HCT116 (cell line): ENCODE results near the gene PRMT9. TPM values are rescaled to one million over a fixed set of nuclear protein-coding genes. Genes with fewer than 3 reads are reported as not detected.

Source experiments
- ATAC-seq: fragments of 200-7000 bp; cut with Tn5 transposase; 2 replicates; pipeline ENCODE4 v1.9.1; 2020; ENCODE audit warnings: mild to moderate bottlenecking, moderate library complexity
- BruUV-seq: library from RNA; stranded (reverse); fragments of 400-500 nt; replicated peaks from 2 replicates; lab custom pipeline; 2021; lab: Mats Ljungman, UMichigan
- CTCF ChIA-PET: fragments of 300-600 bp; sonication (Branson Sonifier 250); formaldehyde crosslinking; loops from one replicate; lab custom pipeline; 2021; ENCODE audit warnings: antibody characterized with exemption; lab: Charles Lee
- POLR2A ChIA-PET: fragments of 300-600, 350-600 bp; sonication (Branson Sonifier 250); formaldehyde crosslinking; loops from one replicate; lab custom pipeline; 2021; ENCODE audit warnings: antibody characterized with exemption; lab: Charles Lee
- RAD21 ChIA-PET, 2 experiments: fragments of 300-600 bp; sonication (Branson Sonifier 250); formaldehyde crosslinking; loops; one replicate each; lab custom pipeline; 2023; ENCODE audit warnings: low total read pairs in 2 of 2; ENCODE audit not compliant: uncharacterized antibody in 2 of 2, unreplicated experiment in 2 of 2, low non-redundant PET in 1 of 2; lab: Charles Lee
- DNase-seq: peaks from one replicate; pipeline ENCODE4 v3.0.0-alpha.2; 2010; ENCODE audit warnings: low read depth, low spot score
- H2AFZ ChIP-seq: fragments of 200-600 bp; shearing (Covaris generic), sonication (generic); 2 replicates; pipeline ENCODE4 v1.6.1; 2017; ENCODE audit warnings: low read depth, mixed run types, mixed read lengths, antibody characterized with exemption, low read length; ENCODE audit not compliant: poor library complexity, severe bottlenecking
- H3K27ac ChIP-seq: 2 replicates; pipeline ENCODE4 v1.5.1; 2012; ENCODE audit warnings: low read depth, low read length
- H3K27me3 ChIP-seq: fragments of 200-600 bp; sonication (generic); 2 replicates; pipeline ENCODE4 v1.6.1; 2016; ENCODE audit warnings: mixed run types, low read length, mixed read lengths; ENCODE audit not compliant: insufficient read depth
- H3K36me3 ChIP-seq, 2 experiments: fragments of 200-500 bp in 1 of 2; fragments of 200-600 bp in 1 of 2; sonication (Bioruptor generic) in 1 of 2; sonication (generic) in 1 of 2; 2 replicates each; pipeline versions ENCODE4 v1.5.1 to v1.6.1; 2014 to 2016; ENCODE audit warnings: low read length in 2 of 2, inconsistent platforms in 1 of 2, mixed read lengths in 1 of 2, mixed run types in 1 of 2; ENCODE audit not compliant: insufficient read depth in 2 of 2, control insufficient read depth in 1 of 2
- H3K4me1 ChIP-seq, 2 experiments: fragments of 200-600 bp in 1 of 2; sonication (generic) in 1 of 2; 2 replicates each; pipeline versions ENCODE4 v1.5.1 to v1.6.1; 2012 to 2017; ENCODE audit warnings: low read length in 2 of 2, inconsistent platforms in 1 of 2, mild to moderate bottlenecking in 1 of 2, mixed read lengths in 1 of 2, mixed run types in 1 of 2, moderate library complexity in 1 of 2; ENCODE audit not compliant: insufficient read depth in 2 of 2, control insufficient read depth in 1 of 2
- H3K4me2 ChIP-seq: fragments of 200-600 bp; sonication (generic); 2 replicates; pipeline ENCODE4 v1.6.1; 2017; ENCODE audit warnings: mixed run types, low read length, mixed read lengths
- H3K4me3 ChIP-seq, 2 experiments: fragments of 200-600 bp in 1 of 2; sonication (generic) in 1 of 2; replicated peaks in 1 of 2; 2 replicates each; pipeline ENCODE4 v1.5.1; 2011 to 2016; ENCODE audit warnings: low read length in 2 of 2, control low read depth in 1 of 2, low read depth in 1 of 2, mild to moderate bottlenecking in 1 of 2, mixed read lengths in 1 of 2, mixed run types in 1 of 2
- H3K79me2 ChIP-seq: fragments of 200-600 bp; sonication (generic); 2 replicates; pipeline ENCODE4 v1.6.1; 2017; ENCODE audit warnings: mild to moderate bottlenecking, mixed run types, low read length, moderate library complexity, mixed read lengths; ENCODE audit not compliant: insufficient read depth
- H3K9ac ChIP-seq: fragments of 200-600 bp; sonication (generic); 2 replicates; pipeline ENCODE4 v1.6.1; 2016; ENCODE audit warnings: low read length, mixed read lengths
- H3K9me2 ChIP-seq: fragments of 200-600 bp; sonication (generic), shearing (Covaris generic); 2 replicates; pipeline ENCODE4 v1.6.1; 2017; ENCODE audit warnings: mixed run types, mild to moderate bottlenecking, moderate library complexity; ENCODE audit not compliant: insufficient read depth
- H3K9me3 ChIP-seq, 2 experiments: fragments of 200-500 bp in 1 of 2; fragments of 200-600 bp in 1 of 2; sonication (Bioruptor generic) in 1 of 2; sonication (generic) in 1 of 2; 2 replicates each; pipeline ENCODE4 v1.6.1; 2014 to 2017; ENCODE audit warnings: low read length in 2 of 2, mixed read lengths in 2 of 2, inconsistent platforms in 1 of 2, low read depth in 1 of 2, mild to moderate bottlenecking in 1 of 2, mixed run types in 1 of 2, moderate library complexity in 1 of 2; ENCODE audit not compliant: control insufficient read depth in 1 of 2, insufficient read depth in 1 of 2
- H4K20me1 ChIP-seq: fragments of 200-600 bp; sonication (generic), shearing (Covaris generic); 2 replicates; pipeline ENCODE4 v1.6.1; 2017; ENCODE audit warnings: mixed run types, mild to moderate bottlenecking, moderate library complexity; ENCODE audit not compliant: insufficient read depth
- ATF3 ChIP-seq: IDR thresholded peaks from 2 replicates; pipeline ENCODE4 v1.6.1; 2012
- CBX3 ChIP-seq: IDR thresholded peaks from 2 replicates; pipeline ENCODE4 v1.6.1; 2012; ENCODE audit warnings: low read depth
- EGR1 ChIP-seq: IDR thresholded peaks from 2 replicates; pipeline ENCODE4 v1.6.1; 2012; ENCODE audit warnings: low read depth
- ELF1 ChIP-seq: IDR thresholded peaks from 2 replicates; pipeline ENCODE4 v1.6.1; 2012; ENCODE audit warnings: low read depth, borderline replicate concordance
- EZH2 ChIP-seq: fragments of 200-600 bp; sonication (generic); IDR thresholded peaks from 2 replicates; pipeline ENCODE4 v1.6.1; 2017; ENCODE audit warnings: antibody characterized with exemption, mixed run types
- EZH2phosphoT487 ChIP-seq: fragments of 200-600 bp; IDR thresholded peaks from 2 replicates; pipeline ENCODE4 v1.6.1; 2018; ENCODE audit warnings: antibody characterized with exemption, borderline replicate concordance
- POLR2AphosphoS5 ChIP-seq: IDR thresholded peaks from 2 replicates; pipeline ENCODE4 v1.6.1; 2011; ENCODE audit warnings: mild to moderate bottlenecking, low read depth, low read length, moderate library complexity
- RAD21 ChIP-seq: IDR thresholded peaks from 2 replicates; pipeline ENCODE4 v1.6.1; 2012; ENCODE audit warnings: low read depth, mild to moderate bottlenecking
- REST ChIP-seq: IDR thresholded peaks from 2 replicates; pipeline ENCODE4 v1.6.1; 2012; ENCODE audit warnings: low read depth
- SP1 ChIP-seq: IDR thresholded peaks from 2 replicates; pipeline ENCODE4 v1.6.1; 2012; ENCODE audit warnings: low read depth
- TCF7L2 ChIP-seq: IDR thresholded peaks from 2 replicates; pipeline ENCODE4 v1.7.0; 2011; ENCODE audit warnings: borderline replicate concordance, inconsistent platforms; ENCODE audit not compliant: insufficient read depth, insufficient read length; ENCODE audit errors: extremely low read depth
- ZNF274 ChIP-seq: fragments of 200-500 bp; sonication (Bioruptor generic); IDR thresholded peaks from 2 replicates; pipeline ENCODE4 v1.6.1; 2014; ENCODE audit warnings: mild to moderate bottlenecking, low read depth, low read length, inconsistent platforms
- intact Hi-C: fragments of 100-400 bp; cut with micrococcal nuclease; formaldehyde crosslinking; loops from 2 replicates; pipeline ENCODE4 v1.10.0; 2022
- total RNA-seq: library from RNA; stranded (reverse); gene quantifications from one replicate; pipeline ENCODE4 v1.2.1, GENCODE V29; 2021; ENCODE audit not compliant: unreplicated experiment
- TF ChIP-seq, protein P1 (sequence below): IDR thresholded peaks from 2 replicates; pipeline ENCODE4 v1.6.1; 2011; ENCODE audit warnings: mild to moderate bottlenecking, low read length, moderate library complexity; ENCODE audit not compliant: insufficient replicate concordance; ENCODE audit errors: extremely low read depth

The PRMT9 gene
- total RNA-seq, 1 experiment from 2014 or later = 5.8 TPM

DNA sequence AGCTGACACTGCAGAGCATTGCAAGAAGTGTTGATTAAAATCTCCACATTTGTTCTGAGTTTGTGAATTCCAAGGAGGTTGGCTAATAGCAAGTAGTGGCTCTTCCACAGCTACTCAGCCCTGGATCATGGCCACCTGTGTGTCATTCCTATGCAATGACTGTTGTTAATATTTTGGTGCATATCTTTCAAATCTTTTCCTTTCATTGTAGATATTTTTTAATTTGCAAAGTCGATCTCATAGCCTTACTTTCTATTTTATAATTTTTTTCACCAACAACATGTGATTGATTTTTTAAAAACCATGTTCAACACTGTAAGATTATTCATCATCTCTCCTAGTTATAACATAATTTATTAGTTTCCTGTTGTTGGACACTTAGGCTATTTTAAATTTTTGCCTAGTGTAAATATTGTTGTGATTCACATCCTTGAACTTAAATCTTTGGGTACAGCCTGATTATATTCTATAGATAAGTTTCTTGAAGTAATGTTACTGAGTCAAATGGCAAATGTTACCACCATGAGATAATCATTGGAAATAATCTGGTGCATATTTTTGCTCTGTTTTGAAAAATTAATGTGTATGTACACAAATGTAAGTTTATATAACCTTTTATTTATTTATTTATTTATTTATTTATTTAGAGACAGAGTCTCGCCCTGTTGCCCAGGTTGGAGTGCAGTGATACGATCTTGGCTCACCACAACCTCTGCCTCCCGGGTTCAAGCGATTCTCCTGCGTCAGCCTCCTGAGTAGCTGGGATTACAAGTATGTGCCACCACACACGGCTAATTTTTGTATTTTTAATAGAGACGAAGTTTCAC is 30.8 kb upstream of the PRMT9 start:
- H3K4me2 ChIP-seq = no peak overlapping the region
- RAD21 ChIA-PET = no interaction called here
- POLR2A ChIA-PET = no interaction called here
- no peak for DNase-seq
- no peaks in the 10 kb centered on the region for H3K36me3 ChIP-seq
- no peak for ATAC-seq
- H3K27me3 ChIP-seq = no peaks in the 10 kb centered on the region
- TF ChIP-seq EZH2 (no peak), CBX3 (no peak), SP1 (no peak), ATF3 (no peak), POLR2AphosphoS5 (no peak), TCF7L2 (no peak), ELF1 (no peak)
- intact Hi-C loops = no loop called here
- BruUV-seq = no TSS peak
- H3K9me3 ChIP-seq = no peaks in the 10 kb centered on the region
- H3K9ac ChIP-seq = no peak overlapping the region
- CTCF ChIA-PET = no interaction called here
- H3K4me3 ChIP-seq = no peak overlapping the region
- no peaks in the 10 kb centered on the region for H3K9me2 ChIP-seq
- no peak overlapping the region for H3K27ac ChIP-seq
- H3K79me2 ChIP-seq = no peaks in the 10 kb centered on the region
- no peak overlapping the region for H2AFZ ChIP-seq
- no peaks in the 10 kb centered on the region for H4K20me1 ChIP-seq
- no peaks in the 10 kb centered on the region for H3K4me1 ChIP-seq

- H3K4me2 ChIP-seq = no peak overlapping the region
- ChIA-PET CTCF (interaction anchor here (0.6 to 2.8 kb wide), 3 partner anchors 17 to 156 kb away, joined by 3 to 14 read pairs (median 3); partner anchors contain the start of gene PRMT9), RAD21 (no interaction called here), POLR2A (no interaction called here)
- no peak overlapping the region for H3K9ac ChIP-seq
- intact Hi-C loops = no loop called here
- no TSS peak for BruUV-seq
- H3K4me1 ChIP-seq = peaks cover 0 to 9% of the 10 kb centered on the region in 2 experiments; a peak in 1 of 4 replicates
- H3K9me2 ChIP-seq = no peaks in the 10 kb centered on the region
- H3K27ac ChIP-seq = no peak overlapping the region
- H3K27me3 ChIP-seq = no peaks in the 10 kb centered on the region
- no peaks in the 10 kb centered on the region for H3K79me2 ChIP-seq
- DNase-seq (no peak), ATAC-seq (no peak)
- no peaks in the 10 kb centered on the region for H3K9me3 ChIP-seq
- no peak overlapping the region for H2AFZ ChIP-seq
- H3K36me3 ChIP-seq = no peaks in the 10 kb centered on the region
- H3K4me3 ChIP-seq = no peak overlapping the region
- H4K20me1 ChIP-seq = no peaks in the 10 kb centered on the region
- TF ChIP-seq REST (no peak), ZNF274 (no peak), EGR1 (no peak), RAD21 (no peak), EZH2phosphoT487 (no peak), ATF3 (no peak), POLR2AphosphoS5 (no peak)
- TF ChIP-seq, protein P1, sequence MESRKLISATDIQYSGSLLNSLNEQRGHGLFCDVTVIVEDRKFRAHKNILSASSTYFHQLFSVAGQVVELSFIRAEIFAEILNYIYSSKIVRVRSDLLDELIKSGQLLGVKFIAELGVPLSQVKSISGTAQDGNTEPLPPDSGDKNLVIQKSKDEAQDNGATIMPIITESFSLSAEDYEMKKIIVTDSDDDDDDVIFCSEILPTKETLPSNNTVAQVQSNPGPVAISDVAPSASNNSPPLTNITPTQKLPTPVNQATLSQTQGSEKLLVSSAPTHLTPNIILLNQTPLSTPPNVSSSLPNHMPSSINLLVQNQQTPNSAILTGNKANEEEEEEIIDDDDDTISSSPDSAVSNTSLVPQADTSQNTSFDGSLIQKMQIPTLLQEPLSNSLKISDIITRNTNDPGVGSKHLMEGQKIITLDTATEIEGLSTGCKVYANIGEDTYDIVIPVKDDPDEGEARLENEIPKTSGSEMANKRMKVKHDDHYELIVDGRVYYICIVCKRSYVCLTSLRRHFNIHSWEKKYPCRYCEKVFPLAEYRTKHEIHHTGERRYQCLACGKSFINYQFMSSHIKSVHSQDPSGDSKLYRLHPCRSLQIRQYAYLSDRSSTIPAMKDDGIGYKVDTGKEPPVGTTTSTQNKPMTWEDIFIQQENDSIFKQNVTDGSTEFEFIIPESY = no peak
These were observed 26.0 kb upstream of the PRMT9 start for GRCh38 chr4:147709999-147710398.
